Esophagus (tissue), 2 donors: ENCODE data around the gene TRAF4. TPM values are rescaled to one million over a fixed set of nuclear protein-coding genes. Genes with fewer than 3 reads are reported as not detected.
A peak's percentile ranks its signal among the peaks of the same experiment; 100 is the strongest.

ENCODE experiments used
- H3K27ac ChIP-seq, 2 donors: one replicate each; pipeline ENCODE4 v1.5.1; 2013; ENCODE audit warnings: low read depth in 2 of 2, mild to moderate bottlenecking in 2 of 2, inconsistent platforms in 1 of 2, low read length in 1 of 2, moderate library complexity in 1 of 2
- H3K27me3 ChIP-seq, 2 donors: one replicate each; pipeline ENCODE4 v1.6.1; 2013; ENCODE audit warnings: low read length in 2 of 2, control low read depth in 1 of 2, mild to moderate bottlenecking in 1 of 2; ENCODE audit not compliant: insufficient read depth in 2 of 2, control insufficient read depth in 1 of 2
- H3K36me3 ChIP-seq, 2 donors: one replicate each; pipeline ENCODE4 v1.6.1; 2013; ENCODE audit warnings: low read length in 1 of 2; ENCODE audit not compliant: control insufficient read depth in 2 of 2, insufficient read depth in 2 of 2
- H3K4me1 ChIP-seq, 2 donors: one replicate each; pipeline ENCODE4 v1.6.1; 2013; ENCODE audit warnings: low read length in 1 of 2; ENCODE audit not compliant: control insufficient read depth in 2 of 2, insufficient read depth in 2 of 2
- H3K4me3 ChIP-seq, 2 donors: one replicate each; pipeline ENCODE4 v1.5.1; 2013; ENCODE audit warnings: low read length in 2 of 2, mild to moderate bottlenecking in 2 of 2, low read depth in 1 of 2, moderate library complexity in 1 of 2
- H3K9me3 ChIP-seq, 2 donors: one replicate each; pipeline ENCODE4 v1.6.1; 2013; ENCODE audit warnings: mild to moderate bottlenecking in 2 of 2, low read depth in 1 of 2, low read length in 1 of 2, moderate library complexity in 1 of 2; ENCODE audit not compliant: control insufficient read depth in 2 of 2, insufficient read depth in 1 of 2
- WGBS, 2 donors: extraction: QIAGEN DNeasy Blood & Tissue Kit; methylation state at CpG; one replicate each; pipeline ENCODE4 v1.1.7; 2013; 5-methylcytosine and 5-hydroxymethylcytosine counted together
- polyA plus RNA-seq, 2 donors: library from polyadenylated mRNA; stranded (reverse); fragments of 200-250 nt; gene quantifications; one replicate each; pipeline ENCODE4 v1.2.3, GENCODE V29; 2013
- donor health status: healthy with polysubstance abuse.
- donor health status: Bipolar disorder and iron deficiency.

Gene TRAF4
- polyA plus RNA-seq, 2 donors = 30.0 to 34.6 TPM

DNA sequence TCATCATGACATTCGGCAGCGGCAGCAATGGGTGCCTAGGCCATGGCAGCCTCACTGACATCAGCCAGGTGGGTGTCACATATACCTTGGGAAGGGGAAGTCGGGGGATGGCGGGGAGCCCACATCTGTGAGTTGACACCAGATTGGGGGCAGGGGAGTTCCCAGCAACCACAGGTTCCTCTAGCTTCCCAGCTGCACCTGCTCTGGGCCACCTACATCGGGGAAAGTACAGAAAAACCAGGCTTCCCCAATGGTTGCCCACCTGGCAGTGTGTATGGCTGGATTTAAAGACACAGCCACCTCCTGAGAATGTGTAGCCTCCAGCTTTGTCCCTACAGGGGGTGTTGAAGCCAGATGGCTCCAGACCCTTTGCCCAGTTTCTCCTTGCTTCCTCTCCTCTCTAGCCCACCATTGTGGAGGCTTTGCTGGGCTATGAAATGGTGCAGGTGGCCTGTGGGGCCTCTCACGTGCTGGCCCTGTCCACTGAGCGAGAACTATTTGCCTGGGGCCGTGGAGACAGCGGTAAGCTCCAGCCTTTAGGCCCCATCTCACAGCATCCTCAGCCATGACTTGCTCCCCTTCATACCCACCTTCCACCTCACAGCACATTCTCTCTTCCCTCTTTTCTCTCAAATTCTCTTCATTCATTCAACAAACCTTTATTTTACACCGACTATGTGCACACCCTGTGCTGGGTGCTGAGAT, 5.0 kb upstream of the TRAF4 start:
- H3K4me3 ChIP-seq = no peak overlapping the region
- H3K4me1 ChIP-seq = peaks cover 0 to 7% of the 10 kb centered on the region in 2 donors
- no peak overlapping the region for H3K27ac ChIP-seq
- no peaks in the 10 kb centered on the region for H3K27me3 ChIP-seq
- peaks cover 0 to 2% of the 10 kb centered on the region in 2 donors for H3K36me3 ChIP-seq
- 85 to 89% methylated on average over 10 of the region's 10 CpGs for WGBS, 2 donors
- H3K9me3 ChIP-seq = no peaks in the 10 kb centered on the region

DNA sequence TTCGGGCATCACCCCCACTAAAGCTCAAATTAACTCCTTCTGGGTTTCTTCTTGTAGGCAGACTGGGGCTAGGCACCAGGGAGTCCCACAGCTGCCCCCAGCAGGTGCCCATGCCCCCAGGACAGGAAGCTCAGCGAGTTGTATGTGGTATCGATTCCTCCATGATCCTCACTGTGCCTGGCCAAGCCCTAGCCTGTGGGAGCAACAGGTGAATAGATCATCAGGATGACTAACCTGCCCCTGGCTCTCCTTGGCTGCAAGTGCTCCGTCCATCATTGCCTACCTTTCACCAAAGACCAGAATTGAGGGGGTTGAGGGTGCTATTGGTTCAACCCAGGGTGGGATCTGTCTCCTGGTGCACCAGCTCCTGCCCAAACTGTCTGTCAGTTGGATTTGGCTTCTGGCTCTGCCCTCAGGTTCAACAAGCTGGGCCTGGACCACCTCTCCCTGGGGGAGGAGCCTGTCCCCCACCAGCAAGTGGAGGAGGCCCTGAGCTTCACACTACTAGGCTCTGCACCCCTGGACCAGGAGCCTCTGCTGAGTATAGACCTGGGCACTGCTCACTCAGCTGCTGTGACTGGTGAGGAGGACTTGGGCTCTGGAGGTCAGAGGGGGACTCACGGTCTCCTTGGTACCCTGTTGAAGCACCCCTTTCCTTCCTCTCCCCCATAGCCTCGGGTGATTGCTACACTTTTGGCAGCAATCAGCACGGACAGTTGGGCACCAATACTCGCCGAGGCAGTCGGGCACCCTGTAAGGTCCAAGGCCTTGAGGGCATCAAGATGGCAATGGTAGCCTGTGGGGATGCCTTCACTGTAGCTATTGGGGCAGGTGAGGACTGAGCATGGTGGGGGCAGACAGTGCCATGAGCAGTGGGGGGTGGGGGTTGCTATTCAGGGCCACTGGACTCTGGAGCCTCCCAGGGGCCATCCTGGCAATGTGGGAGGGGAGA, 3.1 kb upstream of the TRAF4 start:
- Histone ChIP-seq H3K36me3 (no peaks in the 10 kb centered on the region), H3K4me3 (no peak overlapping the region), H3K27ac (no peak overlapping the region), H3K4me1 (peaks cover 4 to 11% of the 10 kb centered on the region in 2 donors), H3K9me3 (no peaks in the 10 kb centered on the region), H3K27me3 (no peaks in the 10 kb centered on the region)
- WGBS, 2 donors = 77 to 80% methylated on average over 10 of the region's 10 CpGs

DNA sequence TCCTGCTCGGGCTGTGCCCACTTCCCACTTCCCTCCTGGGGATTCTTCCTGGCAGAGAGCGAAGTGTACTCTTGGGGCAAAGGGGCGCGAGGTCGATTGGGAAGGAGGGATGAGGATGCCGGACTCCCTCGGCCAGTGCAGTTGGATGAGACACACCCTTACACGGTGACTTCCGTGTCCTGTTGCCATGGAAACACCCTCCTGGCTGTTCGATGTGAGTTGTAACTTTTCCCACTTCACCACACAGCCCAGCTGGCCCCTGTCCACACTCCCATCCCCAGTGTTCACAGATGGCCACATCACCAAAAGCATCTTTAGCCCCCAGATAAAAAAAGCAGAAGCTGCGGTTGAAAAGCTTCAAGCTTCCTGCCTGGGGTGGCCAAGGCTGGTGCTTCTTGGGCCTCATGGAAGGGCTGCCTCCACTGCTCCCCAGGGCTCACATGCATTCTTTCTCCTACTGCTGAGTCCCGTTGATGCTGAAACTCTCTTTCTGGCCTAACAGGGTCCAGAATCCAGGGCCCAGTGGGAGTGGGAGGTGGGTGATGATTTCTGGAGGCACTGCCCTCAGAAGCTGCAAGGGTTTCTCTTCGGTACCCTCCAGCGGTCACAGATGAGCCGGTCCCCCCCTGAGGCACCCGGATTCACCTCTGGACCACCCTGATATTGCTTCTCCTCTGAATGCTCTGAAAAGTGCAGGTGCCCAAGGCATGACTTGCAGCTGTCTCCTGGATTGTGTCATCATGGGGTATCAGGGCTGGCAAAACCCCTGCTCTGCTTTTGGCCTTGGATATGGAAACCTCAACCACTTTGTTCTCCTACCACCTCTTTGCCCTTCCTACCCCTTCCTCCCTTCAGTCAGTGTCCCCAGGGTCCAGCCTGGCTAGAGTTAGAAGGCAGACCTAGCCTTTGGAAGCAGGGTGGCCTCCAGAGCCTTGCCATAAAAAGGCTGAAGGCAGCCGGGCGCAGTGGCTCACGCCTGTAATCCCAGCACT, 2.2 kb upstream of the TRAF4 start:
- WGBS, 2 donors = 73 to 77% methylated on average over 19 of the region's 19 CpGs
- H3K27ac ChIP-seq = no peak overlapping the region
- no peak overlapping the region for H3K4me3 ChIP-seq
- H3K36me3 ChIP-seq = no peaks in the 10 kb centered on the region
- H3K9me3 ChIP-seq = no peaks in the 10 kb centered on the region
- H3K27me3 ChIP-seq = no peaks in the 10 kb centered on the region
- peaks cover 7 to 17% of the 10 kb centered on the region in 2 donors for H3K4me1 ChIP-seq

- 1% methylated on average over 53 to 61 of the region's 61 CpGs for WGBS, 2 donors
- peaks cover 7 to 41% of the 10 kb centered on the region in 2 donors for H3K4me1 ChIP-seq
- no peaks in the 10 kb centered on the region for H3K27me3 ChIP-seq
Observed at GRCh38 chr17:28744104-28744971, 527 bp downstream of the TRAF4 start.

GRCh38 chr17:28744972-28745785, 1.4 kb downstream of the TRAF4 start:
- Histone ChIP-seq H3K27ac (peak overlapping the region; percentile 93 to 97), H3K4me1 (peaks cover 7 to 42% of the 10 kb centered on the region in 2 donors), H3K27me3 (no peaks in the 10 kb centered on the region), H3K36me3 (peaks cover 13 to 27% of the 10 kb centered on the region in 2 donors), H3K9me3 (no peaks in the 10 kb centered on the region), H3K4me3 (peak overlapping the region; percentile 69 to 74)
- WGBS, 2 donors = 3 to 5% methylated on average over 23 to 31 of the region's 31 CpGs

More at GRCh38 chr17:28744104-28744971, 527 bp downstream of the TRAF4 start:
- Histone ChIP-seq H3K9me3 (no peaks in the 10 kb centered on the region), H3K36me3 (peaks cover 10 to 23% of the 10 kb centered on the region in 2 donors), H3K27ac (peak overlapping the region; percentile 93 to 97), H3K4me3 (peak overlapping the region; percentile 69 to 74)

DNA sequence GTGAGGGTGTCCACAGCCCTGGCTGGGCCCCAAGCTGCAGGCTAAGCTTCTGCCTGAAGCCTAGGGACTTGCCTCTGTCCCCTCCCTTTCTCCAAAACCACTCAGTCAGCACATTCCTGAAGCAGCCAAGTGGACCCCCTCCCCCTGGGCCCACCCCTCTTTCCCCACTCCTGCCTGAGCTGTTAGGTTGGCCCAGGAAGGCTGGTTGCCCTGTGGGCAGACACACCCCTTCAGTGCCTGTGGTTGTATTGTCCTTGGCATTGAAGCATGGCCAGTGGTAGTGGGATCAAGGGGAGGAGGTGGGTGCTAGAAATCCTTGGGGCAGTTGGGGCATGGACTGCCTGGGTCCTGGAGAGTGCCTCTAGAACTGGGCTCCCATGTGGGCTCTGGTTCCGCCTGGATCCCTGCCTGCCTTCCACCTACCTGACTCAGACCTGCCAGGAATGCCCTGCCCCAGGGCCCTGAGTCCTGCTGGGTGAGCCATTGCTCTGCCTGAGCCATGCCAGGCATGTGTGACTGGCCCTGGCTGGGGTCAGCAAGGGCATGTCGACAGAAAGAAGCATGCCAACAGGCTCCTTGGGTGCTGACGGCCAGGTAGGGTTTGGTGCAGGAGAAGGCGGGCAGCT, 2.1 kb downstream of the TRAF4 start:
- peak overlapping the region; percentile 69 to 74 for H3K4me3 ChIP-seq
- no peaks in the 10 kb centered on the region for H3K9me3 ChIP-seq
- H3K36me3 ChIP-seq = peaks cover 13 to 27% of the 10 kb centered on the region in 2 donors
- H3K4me1 ChIP-seq = peaks cover 7 to 42% of the 10 kb centered on the region in 2 donors
- H3K27ac ChIP-seq = peak overlapping the region; percentile 93 to 97
- 46 to 47% methylated on average over 4 of the region's 4 CpGs for WGBS, 2 donors
- no peaks in the 10 kb centered on the region for H3K27me3 ChIP-seq

DNA sequence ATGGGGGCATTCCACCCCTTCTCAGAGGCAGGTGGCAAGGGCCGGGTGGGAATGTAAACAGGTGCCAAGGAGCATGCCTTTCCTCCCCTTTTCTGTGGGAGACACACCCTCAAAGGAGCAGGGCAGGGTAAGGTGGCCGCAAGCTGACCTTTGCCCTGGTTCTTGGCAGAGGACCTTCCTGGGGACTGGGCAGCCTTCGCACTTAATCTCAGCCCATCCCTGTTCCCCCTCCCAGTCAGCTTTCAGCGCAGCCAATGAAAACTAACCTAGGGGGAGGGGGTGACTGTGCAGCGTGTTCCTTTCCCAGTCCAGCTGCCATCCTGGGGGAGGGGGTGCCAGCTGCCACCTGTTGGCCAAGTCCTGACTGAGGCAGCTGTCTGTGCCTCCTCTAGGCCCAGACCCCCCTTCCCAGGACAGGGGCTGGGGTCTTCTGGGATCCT, 2.8 kb downstream of the TRAF4 start:
- Histone ChIP-seq H3K27ac (peak overlapping the region; percentile 93 to 97), H3K4me1 (peaks cover 7 to 42% of the 10 kb centered on the region in 2 donors), H3K9me3 (no peaks in the 10 kb centered on the region), H3K27me3 (no peaks in the 10 kb centered on the region), H3K36me3 (peaks cover 13 to 27% of the 10 kb centered on the region in 2 donors), H3K4me3 (peak overlapping the region; percentile 27 to 74)
- WGBS, 2 donors = 31 to 34% methylated on average over 5 of the region's 5 CpGs
